Measurements from ENCODE around the gene D2HGDH.

D2HGDH gene

DNA sequence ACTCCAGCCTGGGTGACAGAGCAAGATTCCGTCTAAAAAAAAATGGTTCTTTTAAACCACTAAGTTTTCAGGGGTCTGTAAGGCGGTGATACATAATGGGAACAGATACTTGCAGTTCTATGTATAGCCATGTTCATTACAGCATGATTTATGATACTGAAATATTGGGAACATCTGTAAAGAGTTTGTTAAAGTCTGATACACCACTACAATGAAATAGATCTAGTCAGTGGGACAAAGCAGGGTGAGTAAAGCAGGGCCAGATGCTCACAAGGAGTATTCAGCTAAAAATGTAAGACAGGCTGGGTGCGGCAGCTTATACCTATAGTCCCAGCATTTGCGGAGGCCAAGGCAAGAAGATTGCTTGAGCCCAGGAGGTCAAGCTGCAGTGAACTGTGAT, 38.8 kb upstream of the D2HGDH start:
- TF ChIP-seq EZH2phosphoT487 (IDR thresholded peaks at IDR 0.05; ENCODE audit: borderline replicate concordance, low read length) = no peak
- TF ChIP-seq, protein P1, sequence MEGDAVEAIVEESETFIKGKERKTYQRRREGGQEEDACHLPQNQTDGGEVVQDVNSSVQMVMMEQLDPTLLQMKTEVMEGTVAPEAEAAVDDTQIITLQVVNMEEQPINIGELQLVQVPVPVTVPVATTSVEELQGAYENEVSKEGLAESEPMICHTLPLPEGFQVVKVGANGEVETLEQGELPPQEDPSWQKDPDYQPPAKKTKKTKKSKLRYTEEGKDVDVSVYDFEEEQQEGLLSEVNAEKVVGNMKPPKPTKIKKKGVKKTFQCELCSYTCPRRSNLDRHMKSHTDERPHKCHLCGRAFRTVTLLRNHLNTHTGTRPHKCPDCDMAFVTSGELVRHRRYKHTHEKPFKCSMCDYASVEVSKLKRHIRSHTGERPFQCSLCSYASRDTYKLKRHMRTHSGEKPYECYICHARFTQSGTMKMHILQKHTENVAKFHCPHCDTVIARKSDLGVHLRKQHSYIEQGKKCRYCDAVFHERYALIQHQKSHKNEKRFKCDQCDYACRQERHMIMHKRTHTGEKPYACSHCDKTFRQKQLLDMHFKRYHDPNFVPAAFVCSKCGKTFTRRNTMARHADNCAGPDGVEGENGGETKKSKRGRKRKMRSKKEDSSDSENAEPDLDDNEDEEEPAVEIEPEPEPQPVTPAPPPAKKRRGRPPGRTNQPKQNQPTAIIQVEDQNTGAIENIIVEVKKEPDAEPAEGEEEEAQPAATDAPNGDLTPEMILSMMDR (IDR thresholded peaks at IDR 0.05; ENCODE audit: low read depth, low read length, poor library complexity, severe bottlenecking) = no peak
- no peak overlapping the region for H3K4me3 ChIP-seq (ENCODE audit: low read length)
- peaks cover 18% of the 10 kb centered on the region for H3K79me2 ChIP-seq (ENCODE audit: control insufficient read depth, low read length)
- no peaks in the 10 kb centered on the region for H3K9me2 ChIP-seq (replicated peaks; ENCODE audit: control insufficient read depth, low read length)
- H3K27me3 ChIP-seq (ENCODE audit: control insufficient read depth, low read length) = no peaks in the 10 kb centered on the region
- no peaks in the 10 kb centered on the region for H4K20me1 ChIP-seq (ENCODE audit: control insufficient read depth, insufficient read depth, low read depth, low read length)
- no peaks in the 10 kb centered on the region for H3K9me3 ChIP-seq (ENCODE audit: control insufficient read depth, insufficient read depth, low read length)
- peaks cover 27% of the 10 kb centered on the region for H3F3A ChIP-seq (ENCODE audit: control insufficient read depth, insufficient read depth)
- no peak overlapping the region for H3K4me2 ChIP-seq (ENCODE audit: low read length)
- H3K27ac ChIP-seq (ENCODE audit: low read depth, low read length) = no peak overlapping the region
- H3K36me3 ChIP-seq (ENCODE audit: control insufficient read depth, low read length) = peaks cover 47% of the 10 kb centered on the region
- peaks cover 9% of the 10 kb centered on the region for H3K4me1 ChIP-seq (ENCODE audit: control insufficient read depth, low read length)

DNA sequence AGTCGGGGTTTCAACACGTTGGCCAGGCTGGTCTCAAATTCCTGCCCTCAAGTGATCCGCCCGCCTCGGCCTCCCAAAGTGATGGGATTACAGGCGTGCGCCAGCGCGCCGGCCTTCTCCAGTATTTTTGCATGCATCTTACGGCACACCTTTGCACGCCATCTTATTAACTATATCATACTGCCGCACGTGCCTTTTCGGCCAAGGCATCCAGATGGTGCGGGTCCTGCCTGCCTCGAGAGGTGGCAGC, 33.4 kb upstream of the D2HGDH start:
- Histone ChIP-seq H3K36me3 (ENCODE audit: control insufficient read depth, low read length) (peaks cover 21% of the 10 kb centered on the region), H3K79me2 (ENCODE audit: control insufficient read depth, low read length) (peaks cover 34% of the 10 kb centered on the region), H4K20me1 (ENCODE audit: control insufficient read depth, insufficient read depth, low read depth, low read length) (0 out of 2 replicates have a peak, but pooled peaks cover 4% of the 10 kb centered on the region), H3K4me3 (ENCODE audit: low read length) (peak overlapping the region; percentile 88), H3K4me1 (ENCODE audit: control insufficient read depth, low read length) (peaks cover 20% of the 10 kb centered on the region), H3F3A (ENCODE audit: control insufficient read depth, insufficient read depth) (peaks cover 21% of the 10 kb centered on the region), H3K9me3 (ENCODE audit: control insufficient read depth, insufficient read depth, low read length) (peaks cover 4% of the 10 kb centered on the region), H3K9me2 (replicated peaks; ENCODE audit: control insufficient read depth, low read length) (no peaks in the 10 kb centered on the region), H3K4me2 (ENCODE audit: low read length) (peak overlapping the region; percentile 82), H3K27ac (ENCODE audit: low read depth, low read length) (peak overlapping the region; percentile 83), H3K27me3 (ENCODE audit: control insufficient read depth, low read length) (no peaks in the 10 kb centered on the region)
- TF ChIP-seq, protein P1 (IDR thresholded peaks at IDR 0.05; ENCODE audit: low read depth, low read length, poor library complexity, severe bottlenecking) = peak; percentile 45
- TF ChIP-seq EZH2phosphoT487 (IDR thresholded peaks at IDR 0.05; ENCODE audit: borderline replicate concordance, low read length) = no peak

DNA sequence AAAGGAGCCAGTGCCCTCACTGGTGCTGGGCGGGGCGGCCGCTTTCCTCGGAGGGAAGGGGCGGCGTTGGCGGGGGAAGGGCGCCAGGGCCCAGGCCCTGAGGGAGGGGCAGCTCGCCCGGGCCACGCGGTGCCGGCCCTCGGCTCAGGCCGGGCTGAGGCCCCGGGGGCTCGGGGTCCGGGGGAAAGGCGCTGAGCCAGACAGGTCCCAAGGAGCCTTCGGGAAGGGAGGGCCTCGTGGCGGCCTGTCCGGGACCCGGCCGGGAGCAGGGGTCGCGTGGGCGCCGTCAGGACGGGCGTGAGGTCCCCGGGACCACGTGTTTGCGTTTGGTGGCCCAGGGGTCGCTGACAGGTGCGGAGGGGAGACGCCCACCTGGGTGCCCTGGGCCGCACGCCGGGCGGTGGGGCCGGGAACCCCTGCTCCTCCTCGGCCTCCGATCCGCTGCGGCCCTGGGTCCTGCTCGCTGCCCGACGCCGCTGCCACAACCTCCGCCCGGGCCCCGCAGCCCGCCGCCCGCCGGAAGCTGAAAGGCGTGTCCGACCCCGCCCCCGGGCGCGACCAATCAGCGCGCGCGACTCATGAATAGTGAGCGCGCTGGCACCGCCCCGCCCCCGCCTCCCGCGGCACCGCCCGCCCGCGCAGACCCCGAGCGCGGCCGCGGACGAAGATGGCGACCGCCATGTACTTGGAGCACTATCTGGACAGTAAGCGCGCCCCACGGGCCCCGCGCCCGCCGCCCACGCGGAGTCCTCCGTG, 32.9 kb upstream of the D2HGDH start, which contains the start of gene ING5:
Gene ING5, plus strand, starts transcription at position 641 of the 756 bp plus-strand sequence. Its CDS starts 27 bp downstream, at position 668.
- Histone ChIP-seq H3K36me3 (ENCODE audit: control insufficient read depth, low read length) (peaks cover 26% of the 10 kb centered on the region), H3K9me3 (ENCODE audit: control insufficient read depth, insufficient read depth, low read length) (peaks cover 9% of the 10 kb centered on the region), H3F3A (ENCODE audit: control insufficient read depth, insufficient read depth) (peaks cover 21% of the 10 kb centered on the region), H4K20me1 (ENCODE audit: control insufficient read depth, insufficient read depth, low read depth, low read length) (0 out of 2 replicates have a peak, but pooled peaks cover 4% of the 10 kb centered on the region), H3K4me2 (ENCODE audit: low read length) (peak within 1 kb of the TSS; percentile 82), H3K4me3 (ENCODE audit: low read length) (peak within 1 kb of the TSS; percentile 88), H3K4me1 (ENCODE audit: control insufficient read depth, low read length) (peaks cover 20% of the 10 kb centered on the region), H3K27ac (ENCODE audit: low read depth, low read length) (peak within 1 kb of the TSS; percentile 83), H3K9me2 (replicated peaks; ENCODE audit: control insufficient read depth, low read length) (no peaks in the 10 kb centered on the region), H3K79me2 (ENCODE audit: control insufficient read depth, low read length) (peaks cover 34% of the 10 kb centered on the region), H3K27me3 (ENCODE audit: control insufficient read depth, low read length) (no peaks in the 10 kb centered on the region)
- no peak for TF ChIP-seq EZH2phosphoT487 (IDR thresholded peaks at IDR 0.05; ENCODE audit: borderline replicate concordance, low read length)
- TF ChIP-seq, protein P1 (IDR thresholded peaks at IDR 0.05; ENCODE audit: low read depth, low read length, poor library complexity, severe bottlenecking) = no peak

All from DOHH2 (cell line).